H1 (cell line): ENCODE results near the gene OVOL3.

Experiments used
- BRCA1 ChIP-seq: IDR thresholded peaks from 2 replicates; pipeline ENCODE4 v1.6.1; 2012; ENCODE audit warnings: low read depth, low read length, improper control_type of control experiment
- GABPA ChIP-seq: IDR thresholded peaks from 2 replicates; pipeline ENCODE4 v1.6.1; 2011; ENCODE audit warnings: mild to moderate bottlenecking, low read length, moderate library complexity, borderline replicate concordance; ENCODE audit not compliant: insufficient read depth
- RAD21 ChIP-seq, 2 experiments: IDR thresholded peaks in 1 of 2; conservative IDR thresholded peaks in 1 of 2; 2 replicates each; pipeline ENCODE4 v1.6.1; 2011; ENCODE audit warnings: low read depth in 2 of 2, low read length in 2 of 2, improper control_type of control experiment in 1 of 2, inconsistent platforms in 1 of 2, mild to moderate bottlenecking in 1 of 2, moderate library complexity in 1 of 2

- no peak for TF ChIP-seq BRCA1
- no peak for TF ChIP-seq RAD21 (IDR thresholded peaks at IDR 0.05 in 1 of 2, conservative IDR thresholded peaks at IDR 0.05 in 1 of 2; ENCODE audit: low read depth in 2 of 2, low read length in 2 of 2)
- no peak for TF ChIP-seq GABPA
Measured at GRCh38 chr19:36079389-36079945, 31.5 kb upstream of the OVOL3 start.
